Esophagus muscularis mucosa (tissue), 4 donors: ENCODE results near the gene AIM2.

ENCODE experiments used
- EP300 ChIP-seq: sonication (generic); formaldehyde crosslinking; IDR thresholded peaks from one replicate; pipeline ENCODE4 v1.6.1; 2017; ENCODE audit warnings: antibody characterized with exemption
- POLR2A ChIP-seq: fragments of 450-650 bp; IDR thresholded peaks from one replicate; pipeline ENCODE4 v1.6.1; 2017; ENCODE audit warnings: antibody characterized with exemption, moderate library complexity, mild to moderate bottlenecking, low read depth
- TF ChIP-seq, protein P1 (sequence below), 3 experiments: fragments of 200-600 bp in 2 of 3; fragments of 450-650 bp in 1 of 3; sonication (generic) in 2 of 3; IDR thresholded peaks; one replicate each; pipeline ENCODE4 v1.5.1; 2017 to 2019; ENCODE audit warnings: antibody characterized with exemption in 3 of 3, mild to moderate bottlenecking in 2 of 3, moderate library complexity in 1 of 3

DNA sequence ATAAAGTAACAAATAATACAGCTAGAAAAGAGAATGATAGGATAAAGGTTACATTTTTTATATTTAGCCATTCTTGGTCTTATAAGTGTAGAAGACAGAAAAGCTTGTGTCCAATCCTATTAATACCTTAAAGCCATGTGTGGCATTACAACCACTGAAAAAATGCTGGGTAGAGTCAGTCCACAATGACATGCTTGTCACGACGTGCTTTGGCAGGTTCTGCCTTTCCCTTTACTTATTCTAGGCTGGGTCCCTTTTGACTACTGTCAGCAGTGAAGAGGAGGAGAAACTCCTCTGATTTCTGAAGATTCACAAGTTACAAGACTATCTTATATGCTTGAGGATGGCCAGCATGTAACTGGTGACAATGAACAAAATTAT, 14.6 kb upstream of the AIM2 start:
- no peak for TF ChIP-seq POLR2A
- TF ChIP-seq, protein P1, sequence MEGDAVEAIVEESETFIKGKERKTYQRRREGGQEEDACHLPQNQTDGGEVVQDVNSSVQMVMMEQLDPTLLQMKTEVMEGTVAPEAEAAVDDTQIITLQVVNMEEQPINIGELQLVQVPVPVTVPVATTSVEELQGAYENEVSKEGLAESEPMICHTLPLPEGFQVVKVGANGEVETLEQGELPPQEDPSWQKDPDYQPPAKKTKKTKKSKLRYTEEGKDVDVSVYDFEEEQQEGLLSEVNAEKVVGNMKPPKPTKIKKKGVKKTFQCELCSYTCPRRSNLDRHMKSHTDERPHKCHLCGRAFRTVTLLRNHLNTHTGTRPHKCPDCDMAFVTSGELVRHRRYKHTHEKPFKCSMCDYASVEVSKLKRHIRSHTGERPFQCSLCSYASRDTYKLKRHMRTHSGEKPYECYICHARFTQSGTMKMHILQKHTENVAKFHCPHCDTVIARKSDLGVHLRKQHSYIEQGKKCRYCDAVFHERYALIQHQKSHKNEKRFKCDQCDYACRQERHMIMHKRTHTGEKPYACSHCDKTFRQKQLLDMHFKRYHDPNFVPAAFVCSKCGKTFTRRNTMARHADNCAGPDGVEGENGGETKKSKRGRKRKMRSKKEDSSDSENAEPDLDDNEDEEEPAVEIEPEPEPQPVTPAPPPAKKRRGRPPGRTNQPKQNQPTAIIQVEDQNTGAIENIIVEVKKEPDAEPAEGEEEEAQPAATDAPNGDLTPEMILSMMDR (IDR thresholded peaks at IDR 0.05): no peak
- TF ChIP-seq EP300: no peak
